D341Med (cell line): Measurements from ENCODE around the gene ULK1.

ENCODE experiments used
- DNase-seq: peaks from one replicate; pipeline ENCODE4 v3.0.0; 2012; ENCODE audit warnings: low spot score

Gene ULK1

DNA sequence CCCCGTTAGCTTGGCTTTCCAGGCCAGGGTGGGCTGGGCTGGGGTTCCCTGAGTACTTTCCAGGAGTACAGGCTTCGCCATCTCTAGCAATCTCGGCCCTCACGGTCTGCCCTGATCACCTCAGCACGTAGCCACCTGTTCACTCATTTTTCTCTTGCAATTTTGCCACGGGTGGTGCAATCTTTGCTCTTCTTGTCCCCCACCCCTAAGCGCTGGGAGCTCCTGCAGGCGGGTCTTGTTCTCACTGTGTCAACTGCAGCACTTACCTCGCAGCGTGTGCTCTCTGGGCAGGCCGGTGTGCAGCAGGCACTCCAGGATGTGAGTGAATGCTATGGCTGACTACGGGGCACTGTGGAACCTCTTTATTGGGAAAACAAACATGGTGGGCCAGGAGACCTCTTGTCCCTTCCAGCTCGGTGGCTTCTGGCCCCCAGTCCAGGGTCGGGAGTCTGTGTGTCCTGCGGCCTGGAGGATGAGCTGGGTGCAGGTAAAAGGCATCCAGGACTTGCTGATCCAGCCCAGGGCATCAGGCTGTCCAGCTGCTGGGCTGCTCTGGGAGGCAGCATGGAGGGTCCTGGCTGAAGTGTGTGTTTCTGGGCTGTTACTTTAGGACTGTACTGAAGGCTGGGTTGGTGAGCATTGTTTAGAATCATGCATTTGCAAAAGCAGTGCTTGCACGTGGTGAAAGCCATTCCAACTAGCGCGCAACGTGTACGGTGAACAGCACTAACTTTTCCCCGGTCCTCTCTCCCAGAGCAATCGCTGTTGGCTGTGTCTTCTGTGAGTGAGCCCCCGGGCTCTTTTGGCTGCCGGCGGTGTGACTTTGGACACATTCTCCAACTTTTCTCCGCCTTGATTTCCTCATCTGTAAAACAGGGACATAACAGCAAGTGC is 1.5 kb upstream of the ULK1 start:
- no peak for DNase-seq

DNA sequence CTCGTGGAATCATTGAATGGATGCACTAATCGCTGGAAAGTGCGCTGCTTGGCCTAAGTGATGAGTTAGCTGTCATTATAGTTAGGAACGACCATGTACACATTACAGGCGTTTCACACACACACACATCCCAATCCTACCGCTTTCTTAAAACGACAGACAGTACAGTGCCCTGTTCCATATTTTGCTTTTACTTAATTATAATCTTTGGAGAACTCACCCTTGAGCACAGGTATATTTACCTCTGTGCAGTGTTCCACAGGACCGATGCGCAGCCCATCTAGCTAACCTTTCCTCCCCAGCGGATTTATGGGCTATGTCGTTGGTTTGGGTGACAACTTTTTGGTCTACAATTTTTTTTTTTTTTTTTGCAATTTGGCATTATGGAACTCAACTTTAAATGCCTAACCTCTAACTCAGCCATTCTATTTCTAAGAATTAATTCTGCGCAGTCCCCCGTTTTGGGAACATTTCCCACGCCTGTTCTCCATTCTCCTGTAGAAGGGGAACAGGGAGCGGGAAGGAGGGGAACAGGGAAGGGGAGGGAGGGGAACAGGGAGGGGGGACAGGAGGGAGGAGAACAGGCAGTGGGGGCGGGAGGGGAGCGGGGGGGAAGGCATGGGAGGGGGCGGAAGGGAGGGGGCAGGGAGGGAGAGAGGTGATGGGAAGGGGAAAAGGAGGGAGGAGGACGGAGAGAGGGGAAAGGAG is 663 bp upstream of the ULK1 start:
- DNase-seq = no peak

DNA sequence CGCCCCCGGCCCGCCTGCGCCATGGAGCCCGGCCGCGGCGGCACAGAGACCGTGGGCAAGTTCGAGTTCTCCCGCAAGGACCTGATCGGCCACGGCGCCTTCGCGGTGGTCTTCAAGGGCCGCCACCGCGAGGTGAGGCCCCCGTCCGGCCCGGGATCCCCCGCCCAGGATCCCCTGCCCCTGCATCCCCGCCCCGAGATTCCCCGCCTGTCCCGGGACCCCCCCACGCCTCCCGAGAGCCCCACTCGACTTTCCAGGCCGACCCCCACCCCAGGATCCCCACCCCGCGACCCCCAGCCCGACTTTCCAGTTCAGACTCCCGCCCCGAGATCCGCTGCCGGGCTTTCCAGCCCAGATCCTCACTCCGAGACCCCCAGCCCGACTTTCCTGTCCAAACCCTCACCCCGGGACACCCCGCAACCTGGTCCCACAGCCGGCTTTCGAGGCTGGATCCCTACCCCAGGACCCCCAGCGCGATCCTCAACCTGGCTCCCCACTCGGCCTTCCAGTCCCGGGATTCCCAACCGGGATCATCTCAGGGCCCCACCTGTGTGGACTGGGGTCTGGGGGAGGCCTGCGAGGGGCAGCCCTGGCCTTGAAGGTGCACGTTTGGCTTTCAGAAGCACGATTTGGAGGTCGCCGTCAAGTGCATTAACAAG is 688 bp downstream of the ULK1 start:
- DNase-seq = peak; percentile 50

DNA sequence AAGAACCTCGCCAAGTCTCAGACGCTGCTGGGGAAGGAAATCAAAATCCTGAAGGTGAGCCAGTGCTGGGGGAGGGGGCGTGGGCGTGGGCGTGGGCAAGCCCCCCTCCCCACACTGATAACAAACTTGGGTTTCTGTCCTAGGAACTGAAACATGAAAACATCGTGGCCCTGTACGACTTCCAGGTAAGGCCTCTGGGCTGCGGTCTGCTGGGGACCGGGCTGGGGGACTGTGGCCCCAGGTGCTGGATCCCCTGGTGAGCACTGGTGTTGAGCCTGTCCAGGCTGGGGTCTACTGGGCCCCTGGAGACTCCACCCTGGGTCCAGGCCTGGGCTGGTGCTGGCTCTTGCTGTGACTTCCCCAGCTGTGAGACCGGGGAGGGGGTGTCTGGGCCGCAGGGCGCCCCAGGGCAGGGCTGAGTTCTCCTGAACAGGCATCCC is 1.2 kb downstream of the ULK1 start:
- peak; percentile 49 for DNase-seq

DNA sequence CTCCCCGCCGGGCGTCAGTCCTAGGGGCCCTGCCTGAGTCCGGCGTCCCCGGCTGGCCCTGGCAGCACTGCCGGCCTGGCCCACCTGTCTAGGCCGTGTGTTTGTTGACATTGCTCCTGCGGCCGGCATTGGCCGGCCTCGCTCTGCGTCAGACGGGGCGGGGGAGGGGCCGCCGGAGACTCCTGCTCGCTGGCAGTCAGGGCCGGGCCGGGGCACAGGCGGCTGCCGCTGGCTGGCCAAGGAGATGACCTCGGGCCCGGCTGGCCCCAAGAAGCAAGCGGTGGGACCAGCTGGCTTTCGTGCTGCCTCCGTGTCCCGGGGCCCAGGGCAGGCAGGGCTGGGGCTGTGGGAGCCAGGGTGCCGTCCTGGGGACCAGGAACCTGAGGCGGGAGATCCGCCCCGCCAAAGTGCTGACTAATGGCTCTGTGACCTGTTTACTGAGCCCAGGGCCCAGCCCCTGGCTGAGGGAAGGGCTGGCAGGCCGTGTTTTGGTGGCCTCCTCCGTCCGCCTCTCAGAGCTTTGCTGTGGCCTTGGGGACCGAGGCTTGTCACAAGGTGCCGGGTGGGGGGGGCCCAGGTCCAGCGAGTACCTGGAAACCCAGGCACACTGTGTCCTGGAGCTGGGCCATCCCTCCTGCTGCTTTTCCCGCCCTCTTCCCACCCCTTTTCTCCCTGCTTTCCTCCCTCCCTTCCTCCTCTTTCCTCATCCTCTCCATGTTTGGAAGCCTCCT is 1.8 kb downstream of the ULK1 start:
- peak; percentile 85 for DNase-seq

DNA sequence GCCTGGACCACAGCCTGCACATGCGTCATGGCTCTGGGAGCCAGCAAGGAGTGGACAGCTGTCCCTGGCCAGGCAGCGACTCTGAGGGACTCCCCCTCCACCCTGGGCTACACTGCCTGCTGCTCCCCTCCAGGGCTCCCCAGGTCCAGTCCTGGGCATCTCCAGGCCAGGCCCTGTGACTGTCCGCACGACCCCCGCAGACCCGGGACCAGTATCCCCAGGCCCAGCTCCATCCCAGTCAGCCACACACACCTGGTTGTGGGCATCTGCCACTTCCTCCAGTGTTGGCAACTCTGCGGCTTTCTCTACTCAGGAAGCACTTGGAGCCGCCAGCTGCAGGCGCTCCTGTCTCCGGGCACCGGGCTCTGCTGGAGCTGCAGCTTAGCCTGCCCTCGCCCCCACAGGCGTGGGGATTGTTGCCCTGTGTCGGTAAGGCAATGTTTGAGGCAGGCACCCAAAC is 2.4 kb downstream of the ULK1 start:
- no peak for DNase-seq

DNA sequence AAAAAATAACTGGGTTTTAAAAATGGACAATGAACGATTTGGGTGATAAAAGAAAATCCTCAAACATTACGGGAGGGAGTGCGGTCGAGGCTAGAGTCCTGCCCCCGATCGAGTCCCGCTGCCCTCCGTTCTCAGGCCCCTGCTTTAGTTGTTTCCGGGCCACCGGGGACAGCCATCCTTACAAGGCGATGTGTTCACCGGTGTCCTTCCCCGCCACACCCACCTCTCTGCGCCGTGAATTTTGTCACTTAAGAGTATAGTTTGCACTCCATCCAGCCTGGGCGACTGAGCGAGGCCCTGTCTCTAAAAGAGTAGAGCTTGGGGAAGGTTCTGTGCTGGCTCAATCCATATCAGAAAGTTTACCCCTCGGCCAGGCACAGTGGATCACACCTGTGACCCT is 2.9 kb downstream of the ULK1 start:
- DNase-seq = no peak

DNA sequence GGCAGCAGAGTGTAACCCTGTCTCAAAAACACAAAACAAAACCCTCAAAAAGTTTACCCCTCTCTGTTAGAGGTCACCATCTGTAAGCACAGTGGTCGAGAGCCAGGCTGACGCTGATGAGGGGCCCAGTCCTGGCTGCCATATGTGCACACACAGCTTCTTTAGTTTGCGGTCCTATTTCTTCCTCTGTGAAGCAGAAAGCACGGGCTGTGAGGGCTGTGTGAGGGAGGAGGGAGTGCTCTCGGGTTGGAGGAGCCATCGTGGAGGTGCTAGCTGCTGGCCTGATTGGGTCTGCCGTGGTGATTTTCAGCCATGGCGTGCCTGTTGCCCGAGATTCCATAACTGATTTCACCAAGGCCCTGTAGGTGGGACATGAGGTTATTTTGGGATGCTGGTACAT is 3.5 kb downstream of the ULK1 start:
- DNase-seq = no peak

DNA sequence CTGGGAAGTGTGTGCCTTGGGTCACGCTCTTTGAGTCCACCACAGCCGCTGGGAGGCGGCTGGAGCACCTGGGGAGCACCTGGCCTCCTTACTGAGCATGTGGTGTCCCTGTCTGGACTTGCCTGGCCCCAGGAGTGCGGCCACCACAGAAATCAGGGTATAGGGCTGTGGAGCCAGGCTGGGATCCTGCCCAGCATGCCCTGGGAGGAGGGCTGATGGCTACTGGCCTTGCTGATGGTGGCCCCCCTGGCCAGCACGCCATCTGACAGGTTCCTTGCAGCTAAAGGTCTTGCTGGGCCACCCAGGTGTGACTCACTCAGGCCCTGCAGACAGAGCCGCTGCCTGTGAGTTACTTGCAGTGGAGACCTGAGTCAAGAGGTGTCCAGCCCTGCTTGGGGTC is 6.0 kb downstream of the ULK1 start:
- DNase-seq = no peak

DNA sequence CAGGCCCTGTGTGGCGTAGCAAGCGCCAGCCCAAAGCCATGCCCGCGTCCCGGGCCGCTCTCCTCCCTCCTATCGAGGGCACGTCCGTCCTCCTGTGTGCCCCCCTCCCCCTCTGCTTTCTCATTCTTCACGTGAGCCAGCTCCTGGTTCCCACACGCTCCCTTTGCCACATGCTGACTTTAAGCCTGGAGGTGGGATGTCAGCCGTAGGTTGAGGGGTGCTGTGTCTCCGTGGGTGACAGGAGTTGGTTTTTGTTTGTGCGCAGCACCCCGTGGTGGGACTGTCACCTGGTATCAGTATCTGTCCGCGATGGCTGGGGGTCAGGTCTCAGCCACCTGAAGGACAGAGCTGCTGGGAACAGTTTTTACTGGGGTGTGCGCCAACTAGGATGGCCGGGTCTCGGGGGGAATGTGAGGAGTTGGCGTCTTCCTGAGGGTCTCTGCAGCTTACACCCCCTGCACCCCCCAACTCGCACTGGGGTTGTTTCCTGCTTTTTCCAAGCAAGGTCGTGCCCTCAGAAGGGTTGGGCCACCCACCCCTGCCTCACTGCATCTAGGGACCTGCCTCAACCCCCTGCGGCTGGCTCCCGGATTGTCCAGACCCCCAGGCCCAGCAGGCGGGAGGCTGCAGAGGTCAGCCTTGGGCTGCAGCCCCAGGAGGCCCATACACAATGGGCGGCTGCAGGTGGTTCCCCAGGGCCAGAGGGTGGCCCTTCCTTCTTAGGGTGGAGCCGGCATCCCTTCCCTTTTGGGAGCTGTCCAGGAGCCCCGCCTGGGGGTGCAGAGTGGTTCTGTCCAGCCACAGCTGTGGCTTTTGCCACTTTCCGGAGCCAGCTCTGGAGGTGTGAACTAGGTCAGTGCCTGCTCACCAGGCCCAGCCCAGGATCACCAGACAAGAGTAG is 7.3 kb downstream of the ULK1 start:
- no peak for DNase-seq

DNA sequence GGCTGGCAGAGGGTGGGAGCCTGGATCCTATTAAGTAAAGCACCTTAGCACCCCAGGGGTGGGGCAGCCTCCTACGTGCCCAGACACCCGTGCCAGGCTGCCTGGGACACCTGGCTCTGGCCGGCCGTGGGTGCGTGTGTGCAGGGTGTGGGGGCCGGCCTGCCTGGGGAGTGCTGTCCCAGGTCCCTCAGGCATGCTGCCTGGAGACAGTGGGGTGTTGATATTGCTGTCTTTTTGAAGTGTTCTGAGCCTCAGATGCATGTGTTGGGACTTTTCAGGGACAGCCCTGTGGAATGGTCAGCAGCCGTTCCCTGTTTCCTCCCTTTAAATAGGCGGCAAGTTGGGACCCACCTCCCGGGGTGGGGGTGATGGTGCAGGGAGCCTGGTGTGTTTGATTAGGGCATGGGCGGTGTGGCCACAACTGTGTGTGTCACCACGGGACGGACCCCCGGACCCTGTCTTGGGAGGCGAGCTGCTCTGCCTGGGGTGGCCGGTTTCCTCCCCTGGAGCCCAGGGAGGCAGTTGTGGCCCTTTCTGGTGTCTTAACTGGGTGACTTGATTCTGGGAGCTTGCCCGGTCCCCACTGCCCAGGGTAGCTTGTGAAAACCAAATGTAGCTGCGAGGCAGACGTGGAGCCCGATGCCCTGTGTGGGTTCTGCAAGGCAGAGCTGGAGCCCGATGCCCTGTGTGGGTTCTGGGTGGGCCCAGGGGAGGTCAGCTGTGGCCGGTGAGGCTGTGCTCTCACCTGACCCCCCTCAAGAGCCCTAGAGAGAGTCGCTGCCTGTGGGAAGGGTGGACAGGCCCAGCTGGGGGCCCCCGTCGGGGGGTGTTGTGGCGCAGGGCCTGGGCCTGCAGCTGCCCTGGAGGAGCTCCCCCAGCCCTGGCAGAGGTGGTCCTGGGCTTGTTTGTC is 8.2 kb downstream of the ULK1 start:
- no peak for DNase-seq

DNA sequence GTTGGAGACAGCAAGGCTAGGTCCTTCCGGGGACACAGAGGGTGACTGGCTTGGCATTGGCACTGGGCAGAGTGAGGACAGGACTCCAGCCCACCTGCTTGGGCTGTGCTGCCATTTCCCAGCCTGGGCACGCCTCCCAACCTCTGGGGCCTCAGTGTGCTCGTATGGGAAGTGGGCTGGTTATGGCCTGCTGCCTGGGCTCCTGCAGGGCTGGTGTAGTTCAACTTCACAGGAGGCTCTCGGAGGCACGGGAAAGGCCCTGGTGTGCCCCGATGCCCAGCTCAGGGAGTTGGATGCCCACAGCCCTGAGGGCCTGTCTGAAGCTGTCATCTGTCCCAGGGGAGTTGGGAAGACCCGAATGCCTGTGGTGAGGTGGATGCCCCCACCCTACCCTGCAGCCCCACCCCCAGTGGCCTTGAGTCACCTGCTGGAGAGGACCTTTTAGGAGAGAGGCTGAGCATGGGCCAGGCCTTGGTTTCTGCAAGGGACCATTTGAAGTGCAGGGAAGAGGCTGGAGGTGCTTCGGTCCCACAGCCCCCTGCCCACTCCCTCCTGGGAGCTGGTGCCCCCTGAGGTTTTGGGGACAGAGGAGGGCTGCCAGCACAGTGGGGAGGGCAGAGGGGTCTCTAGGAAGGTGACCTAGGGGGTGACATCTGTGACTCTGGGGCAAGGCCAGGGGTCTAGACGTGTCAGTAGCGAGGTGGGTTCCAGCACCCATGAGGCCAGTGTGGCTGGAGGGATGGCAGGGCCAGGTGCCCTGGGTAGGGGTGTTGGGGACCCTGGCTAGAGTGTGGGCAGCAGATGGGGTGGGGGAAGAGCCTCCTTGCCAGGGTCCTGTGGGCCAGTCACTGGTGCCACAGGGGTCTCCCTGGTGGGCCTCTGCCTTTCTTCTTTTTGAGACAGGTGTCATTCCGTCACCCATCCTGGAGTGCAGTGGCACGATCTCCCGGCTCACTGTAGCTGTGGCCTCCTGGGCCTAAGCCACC is 9.1 kb downstream of the ULK1 start:
- DNase-seq = no peak

DNA sequence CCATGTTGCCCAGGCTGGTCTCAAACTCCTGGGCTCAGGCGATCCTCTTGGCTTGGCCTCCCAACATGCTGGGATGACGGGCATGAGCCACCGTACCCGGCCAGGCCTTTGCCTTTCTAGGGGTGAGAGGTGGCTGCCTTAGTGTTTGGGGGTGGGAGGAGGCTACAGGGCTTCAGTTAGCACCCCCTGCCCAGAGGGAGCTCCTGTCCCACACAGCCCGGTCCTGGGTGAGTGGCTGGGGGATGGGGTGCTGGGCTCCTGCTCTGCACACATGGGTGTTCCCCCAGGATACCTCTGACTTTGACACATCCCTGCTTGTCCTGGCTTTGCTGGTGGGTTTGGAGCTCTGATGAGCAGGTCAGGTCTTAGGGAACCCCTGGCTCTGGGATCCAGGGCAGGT is 9.9 kb downstream of the ULK1 start:
- no peak for DNase-seq

DNA sequence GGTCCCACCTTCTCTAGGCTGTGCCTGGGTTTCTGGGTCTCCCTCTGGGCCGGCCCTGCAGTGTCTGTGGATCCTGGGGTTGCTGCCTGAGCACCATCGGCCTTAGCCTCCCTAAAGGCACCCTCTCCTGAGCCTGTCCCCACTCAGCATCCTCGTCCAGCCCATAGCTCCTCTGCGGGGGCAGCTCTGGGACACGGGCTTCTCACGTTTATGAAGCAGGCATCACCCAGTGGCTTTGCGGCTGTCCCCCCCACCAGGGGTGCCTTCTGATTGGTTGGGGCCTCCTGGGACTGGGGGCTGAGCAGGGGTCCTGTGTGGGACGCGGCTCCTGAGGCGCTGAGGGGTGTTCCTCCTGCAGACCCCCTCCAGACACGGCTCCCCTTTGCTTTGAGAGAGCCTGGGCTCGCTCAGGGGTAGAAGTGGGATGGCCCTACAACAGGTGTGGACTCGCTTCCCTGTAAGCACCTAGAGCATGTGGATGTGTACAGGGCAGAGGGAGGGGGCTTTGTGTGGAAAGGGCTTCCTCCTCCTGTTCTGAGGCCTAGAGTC is 10.7 kb downstream of the ULK1 start:
- DNase-seq = no peak

DNA sequence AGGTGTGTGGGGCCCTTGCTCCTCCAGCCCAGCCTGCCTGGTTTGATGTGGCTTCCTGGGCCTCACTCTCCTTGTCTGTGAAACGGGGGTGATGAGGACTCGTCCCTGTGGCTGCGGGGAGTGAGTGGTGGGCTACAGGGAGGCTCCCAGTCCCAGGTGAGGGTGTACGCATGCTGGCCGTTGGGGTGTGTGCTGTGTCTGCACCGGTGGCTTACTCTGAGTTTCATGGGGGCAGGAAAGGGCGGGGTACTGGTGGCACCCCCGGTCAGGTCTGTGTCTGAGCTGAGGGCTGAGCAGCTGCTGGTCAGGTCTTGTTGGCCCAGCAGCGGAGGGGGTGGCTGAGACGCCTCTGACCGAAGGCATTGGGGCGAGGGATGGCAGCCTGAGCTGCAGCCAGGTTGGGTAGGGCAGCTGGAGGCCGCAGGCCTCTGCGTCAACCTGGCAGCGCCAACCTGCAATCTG is 11.2 kb downstream of the ULK1 start:
- no peak for DNase-seq

DNA sequence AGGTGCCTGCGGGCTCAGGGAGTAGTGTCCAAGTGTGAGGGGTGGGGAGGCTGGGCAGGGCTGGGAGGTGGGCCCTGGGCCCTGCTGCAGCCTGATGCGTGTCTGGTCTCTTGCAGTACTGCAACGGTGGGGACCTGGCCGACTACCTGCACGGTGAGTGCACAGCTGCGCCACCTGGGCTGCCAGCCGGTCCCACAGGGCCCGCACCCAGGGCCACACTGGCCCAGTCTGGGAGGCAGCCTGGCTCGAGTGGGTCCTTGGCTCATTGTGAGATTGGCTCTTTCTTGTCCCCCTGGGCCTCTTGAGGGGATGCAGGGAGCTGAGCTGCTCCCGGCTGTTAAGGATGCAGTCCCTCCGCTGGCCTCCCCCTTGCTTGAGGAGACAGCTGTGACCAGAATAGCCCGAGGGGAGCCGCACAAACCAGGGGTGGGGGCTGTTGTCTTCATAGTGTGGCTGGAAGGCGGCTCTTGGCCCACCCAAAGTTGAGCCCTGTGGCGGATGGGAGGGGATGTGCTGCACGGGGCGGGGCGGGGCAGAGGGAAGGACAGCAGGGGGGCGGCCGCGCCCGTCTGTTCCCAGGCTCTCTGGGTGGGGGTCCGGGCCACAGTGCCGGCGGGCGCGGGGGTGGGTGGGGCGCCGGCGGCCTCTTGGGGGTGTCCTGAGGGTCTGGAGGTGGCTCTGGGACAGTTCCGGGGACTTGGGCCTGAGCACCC is 13.1 kb downstream of the ULK1 start:
- no peak for DNase-seq
